NCI-H446 treated with DMSO at 0.1 percent for 48 hours (cell line): ENCODE measurements around the gene DAAM2.

ENCODE experiments used
- DNase-seq: peaks from one replicate; lab custom pipeline; 2025; lab: John Stamatoyannopoulos, UW

Gene DAAM2

GRCh38 chr6:39819228-39819627 is 27.1 kb downstream of the DAAM2 start:
- no peak for DNase-seq

GRCh38 chr6:39819676-39820075 is 27.5 kb downstream of the DAAM2 start:
- DNase-seq, result no peak

GRCh38 chr6:39820553-39820952 is 28.4 kb downstream of the DAAM2 start:
- DNase-seq, result no peak

- DNase-seq, result no peak
Observed at GRCh38 chr6:39821046-39821740, 29.0 kb downstream of the DAAM2 start.

- no peak for DNase-seq
Observed at GRCh38 chr6:39821742-39822532, 29.8 kb downstream of the DAAM2 start.

- DNase-seq, result no peak
Observed at GRCh38 chr6:39822846-39823815, 31.0 kb downstream of the DAAM2 start.

- DNase-seq, result no peak
Observed at GRCh38 chr6:39824030-39824926, 32.1 kb downstream of the DAAM2 start.

GRCh38 chr6:39829331-39829730 is 37.2 kb downstream of the DAAM2 start:
- no peak for DNase-seq

- no peak for DNase-seq
Observed at GRCh38 chr6:39830444-39830843, 38.3 kb downstream of the DAAM2 start.

- DNase-seq, result no peak
Observed at GRCh38 chr6:39831701-39832100, 39.5 kb downstream of the DAAM2 start.

GRCh38 chr6:39834278-39834677 is 42.1 kb downstream of the DAAM2 start:
- DNase-seq, result no peak

GRCh38 chr6:39834866-39835265 is 42.7 kb downstream of the DAAM2 start:
- no peak for DNase-seq

GRCh38 chr6:39835821-39836295 is 43.7 kb downstream of the DAAM2 start:
- no peak for DNase-seq

- no peak for DNase-seq
Observed at GRCh38 chr6:39836606-39837005, 44.4 kb downstream of the DAAM2 start.

- DNase-seq, result no peak
Observed at GRCh38 chr6:39839445-39839844, 47.3 kb downstream of the DAAM2 start.

GRCh38 chr6:39840781-39841180 is 48.6 kb downstream of the DAAM2 start:
- no peak for DNase-seq

- no peak for DNase-seq
Observed at GRCh38 chr6:39841291-39841690, 49.1 kb downstream of the DAAM2 start.

GRCh38 chr6:39841923-39842322 is 49.7 kb downstream of the DAAM2 start:
- DNase-seq, result no peak

GRCh38 chr6:39843305-39844020 is 51.3 kb downstream of the DAAM2 start:
- DNase-seq, result no peak

- DNase-seq, result no peak
Observed at GRCh38 chr6:39844866-39845265, 52.7 kb downstream of the DAAM2 start.

GRCh38 chr6:39847221-39847620 is 55.0 kb downstream of the DAAM2 start:
- DNase-seq, result no peak
